GM18505 (cell line): ENCODE measurements around the gene NOL8.

ENCODE experiments used
- ATAC-seq: cut with Tn5 transposase; IDR thresholded peaks from one replicate; pipeline ENCODE4 v1.9.1; 2021; ENCODE audit not compliant: unreplicated experiment
- POLR2A ChIP-seq: IDR thresholded peaks from 4 replicates; pipeline ENCODE4 v1.6.1; 2011; ENCODE audit warnings: borderline replicate concordance; ENCODE audit not compliant: insufficient read depth, insufficient read length; ENCODE audit errors: extremely low read depth

The NOL8 gene

GRCh38 chr9:92325269-92325990 is at the start of gene NOL8, which contains the start of gene CENPP:
TSS of gene NOL8 (minus strand) at chr9:92325350. CDS start at chr9:92324161, 1,189 bp downstream.
TSS of gene CENPP (plus strand) at chr9:92325953.
- peak; percentile 93 for ATAC-seq
- peak; percentile 90 for TF ChIP-seq POLR2A

GRCh38 chr9:92373167-92373566 is 48.0 kb upstream of the NOL8 start:
- TF ChIP-seq POLR2A = no peak

GRCh38 chr9:92369075-92369474 is 43.9 kb upstream of the NOL8 start:
- ATAC-seq = no peak

More at GRCh38 chr9:92373167-92373566, 48.0 kb upstream of the NOL8 start:
- no peak for ATAC-seq

GRCh38 chr9:92360083-92360482 is 34.9 kb upstream of the NOL8 start:
- TF ChIP-seq POLR2A = no peak
- peak; percentile 52 for ATAC-seq

More at GRCh38 chr9:92369075-92369474, 43.9 kb upstream of the NOL8 start:
- no peak for TF ChIP-seq POLR2A

- TF ChIP-seq POLR2A = no peak
- ATAC-seq = no peak
These were observed 34.3 kb upstream of the NOL8 start for GRCh38 chr9:92359394-92359995.

- no peak for ATAC-seq
- TF ChIP-seq POLR2A = no peak
These were observed 27.9 kb upstream of the NOL8 start for GRCh38 chr9:92353051-92353450.

GRCh38 chr9:92350740-92351133 is 25.6 kb upstream of the NOL8 start:
- no peak for ATAC-seq
- TF ChIP-seq POLR2A = no peak

GRCh38 chr9:92349771-92350739 is 24.9 kb upstream of the NOL8 start:
- ATAC-seq = no peak
- no peak for TF ChIP-seq POLR2A

- no peak for TF ChIP-seq POLR2A
- no peak for ATAC-seq
These were observed 20.4 kb upstream of the NOL8 start for GRCh38 chr9:92345582-92345981.

- TF ChIP-seq POLR2A = no peak
- no peak for ATAC-seq
These were observed 17.8 kb upstream of the NOL8 start for GRCh38 chr9:92342825-92343488.

GRCh38 chr9:92341578-92341977 is 16.4 kb upstream of the NOL8 start:
- no peak for ATAC-seq
- TF ChIP-seq POLR2A = no peak

GRCh38 chr9:92333282-92333634 is 8.1 kb upstream of the NOL8 start:
- no peak for TF ChIP-seq POLR2A
- ATAC-seq = no peak
